NCI-H460 (cell line): ENCODE results near the gene ADAMTS7. TPM values are rescaled to one million over a fixed set of nuclear protein-coding genes. Genes with fewer than 3 reads are reported as not detected.
A peak's percentile ranks its signal among the peaks of the same experiment; 100 is the strongest.
"Not testable (repeated sequence)": the region's sequence is repeated elsewhere in the genome, so short reads cannot be mapped to it uniquely, and the experiment has no call there.

Experiments
- DNase-seq: peaks from one replicate; pipeline ENCODE4 v3.0.0-alpha.2; 2016; ENCODE audit warnings: low read depth; ENCODE audit errors: extremely low read depth
- polyA plus RNA-seq: library from polyadenylated mRNA; depleted of rRNA; stranded (reverse); fragments of >200 nt; gene quantifications from 2 replicates; pipeline ENCODE4 v1.2.3, GENCODE V29; 2014; cell fraction: nucleus; rRNA removed
- total RNA-seq: library from RNA; depleted of rRNA; stranded (reverse); fragments of >200 nt; shearing (Covaris generic); gene quantifications from 2 replicates; pipeline ENCODE4 v1.2.3, GENCODE V29; 2014; rRNA removed

Gene ADAMTS7
- 1.8 and 2.1 TPM in 2 replicates for total RNA-seq
- 5.5 and 9.4 TPM in 2 replicates for polyA plus RNA-seq

- peak; percentile 64 for DNase-seq
These were observed at the start of gene ADAMTS7 for GRCh38 chr15:78811124-78811824. Gene ADAMTS7, minus strand, starts transcription at chr15:78811464. Its CDS starts 244 bp downstream, at chr15:78811220.

GRCh38 chr15:78859971-78860719, 48.9 kb upstream of the ADAMTS7 start:
- DNase-seq = peak; percentile 78

GRCh38 chr15:78855746-78856145, 44.5 kb upstream of the ADAMTS7 start:
- DNase-seq = no peak

GRCh38 chr15:78854833-78855372, 43.6 kb upstream of the ADAMTS7 start:
- DNase-seq = no peak

GRCh38 chr15:78853500-78853899, 42.2 kb upstream of the ADAMTS7 start:
- DNase-seq = no peak

- DNase-seq = no peak
These were observed 39.9 kb upstream of the ADAMTS7 start for GRCh38 chr15:78850941-78851755.

- DNase-seq = no peak
These were observed 39.1 kb upstream of the ADAMTS7 start for GRCh38 chr15:78850352-78850751.

- not testable (repeated sequence) for DNase-seq
These were observed 36.2 kb upstream of the ADAMTS7 start for GRCh38 chr15:78847387-78847906.

- not testable (repeated sequence) for DNase-seq
These were observed 35.6 kb upstream of the ADAMTS7 start for GRCh38 chr15:78846906-78847305.

GRCh38 chr15:78842519-78842918, 31.3 kb upstream of the ADAMTS7 start:
- no peak for DNase-seq

- DNase-seq = no peak
These were observed 30.6 kb upstream of the ADAMTS7 start for GRCh38 chr15:78841891-78842290.

GRCh38 chr15:78841376-78841706, 30.1 kb upstream of the ADAMTS7 start:
- no peak for DNase-seq

GRCh38 chr15:78840661-78841375, 29.6 kb upstream of the ADAMTS7 start:
- no peak for DNase-seq

- DNase-seq = not testable (repeated sequence)
These were observed 27.9 kb upstream of the ADAMTS7 start for GRCh38 chr15:78839151-78839550.

- no peak for DNase-seq
These were observed 27.2 kb upstream of the ADAMTS7 start for GRCh38 chr15:78838489-78838888.

- no peak for DNase-seq
These were observed 26.3 kb upstream of the ADAMTS7 start for GRCh38 chr15:78837543-78837942.

- DNase-seq = no peak
These were observed 25.9 kb upstream of the ADAMTS7 start for GRCh38 chr15:78837131-78837530.

- no peak for DNase-seq
These were observed 25.1 kb upstream of the ADAMTS7 start for GRCh38 chr15:78836333-78836732.

GRCh38 chr15:78831229-78832207, 20.3 kb upstream of the ADAMTS7 start:
- no peak for DNase-seq
